GM12874 (cell line): Measurements from ENCODE around the gene TMEM51.

Experiments
- CTCF ChIP-seq: IDR thresholded peaks from 2 replicates; pipeline ENCODE4 v1.5.1; 2011; ENCODE audit warnings: low read depth, mild to moderate bottlenecking, control low read depth, low read length, moderate library complexity; ENCODE audit not compliant: insufficient read depth

TMEM51 gene

GRCh38 chr1:15110867-15111230 is 42.7 kb upstream of the TMEM51 start:
- TF ChIP-seq CTCF = no peak

- TF ChIP-seq CTCF = no peak
Observed at GRCh38 chr1:15113146-15113545, 40.4 kb upstream of the TMEM51 start.

GRCh38 chr1:15114884-15115283 is 38.7 kb upstream of the TMEM51 start:
- TF ChIP-seq CTCF = no peak

GRCh38 chr1:15115542-15116330 is 37.8 kb upstream of the TMEM51 start:
- TF ChIP-seq CTCF = no peak

GRCh38 chr1:15116966-15117365 is 36.6 kb upstream of the TMEM51 start:
- TF ChIP-seq CTCF = no peak

- TF ChIP-seq CTCF = no peak
Observed at GRCh38 chr1:15117671-15118325, 35.7 kb upstream of the TMEM51 start.

GRCh38 chr1:15118579-15118978 is 35.0 kb upstream of the TMEM51 start:
- no peak for TF ChIP-seq CTCF
